WTC11 (cell line): ENCODE measurements around the gene DAG1. TPM values are rescaled to one million over a fixed set of nuclear protein-coding genes. Genes with fewer than 3 reads are reported as not detected.

Experiments
- ATAC-seq: fragments of 200-7000 bp; cut with Tn5 transposase; 2 replicates; pipeline ENCODE4 v1.10.0; 2021; ENCODE audit warnings: mild to moderate bottlenecking, moderate library complexity
- CTCF ChIA-PET: fragments of 300-600 bp; sonication (Branson Sonifier 250); formaldehyde crosslinking; loops from one replicate; lab custom pipeline; 2021; ENCODE audit warnings: antibody characterized with exemption; lab: Charles Lee
- POLR2A ChIA-PET: fragments of 350-600 bp; sonication (Branson Sonifier 250); formaldehyde crosslinking; loops from one replicate; lab custom pipeline; 2021; ENCODE audit warnings: antibody characterized with exemption; lab: Charles Lee
- DNase-seq: peaks from one replicate; pipeline ENCODE4 v3.0.0; 2021; ENCODE audit warnings: low spot score
- H3K27ac Mint-ChIP-seq: 2 replicates; pipeline ENCODE4 v1.8.0; 2021; ENCODE audit warnings: mixed read lengths
- H3K27me3 Mint-ChIP-seq: 2 replicates; pipeline ENCODE4 v1.8.0; 2021; ENCODE audit warnings: low read depth, mild to moderate bottlenecking, moderate library complexity, mixed read lengths
- H3K36me3 Mint-ChIP-seq: 2 replicates; pipeline ENCODE4 v1.8.0; 2021; ENCODE audit warnings: mixed read lengths
- H3K4me1 Mint-ChIP-seq: 2 replicates; pipeline ENCODE4 v1.8.0; 2022; ENCODE audit warnings: mixed read lengths
- H3K4me3 Mint-ChIP-seq: 2 replicates; pipeline ENCODE4 v1.8.0; 2021; ENCODE audit warnings: mild to moderate bottlenecking, moderate library complexity, mixed read lengths
- H3K9me3 Mint-ChIP-seq: 2 replicates; pipeline ENCODE4 v1.8.0; 2021; ENCODE audit warnings: mixed read lengths
- ATF3 ChIP-seq: sonication (generic); formaldehyde crosslinking; conservative IDR thresholded peaks from 2 replicates; pipeline ENCODE4 v1.8.1; 2022; ENCODE audit warnings: mild to moderate bottlenecking, missing genetic modification reagents
- CBFB ChIP-seq: sonication (generic); formaldehyde crosslinking; IDR thresholded peaks from 2 replicates; pipeline ENCODE4 v1.8.1; 2022; ENCODE audit warnings: mild to moderate bottlenecking, low read depth, missing genetic modification reagents
- CREM ChIP-seq: sonication (generic); formaldehyde crosslinking; IDR thresholded peaks from 2 replicates; pipeline ENCODE4 v1.8.1; 2022; ENCODE audit warnings: mild to moderate bottlenecking, missing genetic modification reagents, moderate library complexity
- EMX1 ChIP-seq: fragments of 250-450 bp; sonication (Bioruptor Pico); IDR thresholded peaks from 2 replicates; pipeline ENCODE4 v1.8.0; 2021; ENCODE audit warnings: mild to moderate bottlenecking
- ETV6 ChIP-seq: sonication (generic); formaldehyde crosslinking; IDR thresholded peaks from 2 replicates; pipeline ENCODE4 v1.8.1; 2022; ENCODE audit warnings: mild to moderate bottlenecking, missing genetic modification reagents
- FOXP1 ChIP-seq: sonication (generic); formaldehyde crosslinking; IDR thresholded peaks from 2 replicates; pipeline ENCODE4 v1.8.0; 2022; ENCODE audit warnings: missing genetic modification reagents, mild to moderate bottlenecking, moderate library complexity, borderline replicate concordance
- FOXP4 ChIP-seq: sonication (generic); formaldehyde crosslinking; IDR thresholded peaks from 2 replicates; pipeline ENCODE4 v1.8.0; 2022; ENCODE audit warnings: mild to moderate bottlenecking, missing genetic modification reagents
- GABPB1 ChIP-seq: sonication (generic); formaldehyde crosslinking; IDR thresholded peaks from 2 replicates; pipeline ENCODE4 v1.8.1; 2023; ENCODE audit warnings: mild to moderate bottlenecking, missing genetic modification reagents
- HMGXB4 ChIP-seq: sonication (generic); formaldehyde crosslinking; IDR thresholded peaks from 2 replicates; pipeline ENCODE4 v1.8.1; 2023; ENCODE audit warnings: mild to moderate bottlenecking, moderate library complexity, missing genetic modification reagents
- MAX ChIP-seq: sonication (generic); formaldehyde crosslinking; IDR thresholded peaks from 2 replicates; pipeline ENCODE4 v1.8.0; 2022; ENCODE audit warnings: mild to moderate bottlenecking, missing genetic modification reagents
- NFATC4 ChIP-seq: fragments of 250-450 bp; sonication (Bioruptor Pico); IDR thresholded peaks from 2 replicates; pipeline ENCODE4 v1.9.0; 2021; ENCODE audit warnings: mild to moderate bottlenecking
- NR1H2 ChIP-seq: sonication (generic); formaldehyde crosslinking; IDR thresholded peaks from 2 replicates; pipeline ENCODE4 v1.9.0; 2021; ENCODE audit warnings: mild to moderate bottlenecking, moderate library complexity, missing genetic modification reagents
- SMAD3 ChIP-seq: sonication (generic); formaldehyde crosslinking; IDR thresholded peaks from 2 replicates; pipeline ENCODE4 v1.8.0; 2022; ENCODE audit warnings: missing genetic modification reagents, mild to moderate bottlenecking, borderline replicate concordance
- TEAD1 ChIP-seq: sonication (generic); formaldehyde crosslinking; IDR thresholded peaks from 2 replicates; pipeline ENCODE4 v1.8.0; 2022; ENCODE audit warnings: mild to moderate bottlenecking, missing genetic modification reagents
- ZNF138 ChIP-seq: sonication (generic); formaldehyde crosslinking; conservative IDR thresholded peaks from 2 replicates; pipeline ENCODE4 v1.8.1; 2022; ENCODE audit warnings: mild to moderate bottlenecking, moderate library complexity, missing genetic modification reagents
- ZNF416 ChIP-seq: fragments of 250-450 bp; sonication (Bioruptor Pico); IDR thresholded peaks from 2 replicates; pipeline ENCODE4 v1.9.0; 2021; ENCODE audit warnings: mild to moderate bottlenecking, inconsistent platforms
- ZSCAN18 ChIP-seq: fragments of 250-450 bp; sonication (Bioruptor Pico); IDR thresholded peaks from 2 replicates; pipeline ENCODE4 v2.1.2; 2022; ENCODE audit warnings: mild to moderate bottlenecking, moderate library complexity
- total RNA-seq: library from RNA; stranded (reverse); gene quantifications from 3 replicates; pipeline ENCODE4 v1.2.3, GENCODE V29; 2021
- TF ChIP-seq, protein P1 (sequence below): fragments of 250-450 bp; sonication (Bioruptor Pico); IDR thresholded peaks from 2 replicates; pipeline ENCODE4 v1.8.0; 2021; ENCODE audit warnings: mild to moderate bottlenecking
- TF ChIP-seq, protein P2 (sequence below): fragments of 200-600 bp; IDR thresholded peaks from 2 replicates; pipeline ENCODE4 v1.8.0; 2022; ENCODE audit warnings: antibody characterized with exemption
- TF ChIP-seq, protein P3 (sequence below): sonication (generic); formaldehyde crosslinking; IDR thresholded peaks from 2 replicates; pipeline ENCODE4 v1.8.0; 2022; ENCODE audit warnings: mild to moderate bottlenecking, missing genetic modification reagents
- TF ChIP-seq, protein P4 (sequence below): sonication (generic); formaldehyde crosslinking; IDR thresholded peaks from 2 replicates; pipeline ENCODE4 v1.8.1; 2022; ENCODE audit warnings: mild to moderate bottlenecking, moderate library complexity, missing genetic modification reagents

Gene DAG1
- total RNA-seq, 1 experiment from 2014 or later = 115 TPM

DNA sequence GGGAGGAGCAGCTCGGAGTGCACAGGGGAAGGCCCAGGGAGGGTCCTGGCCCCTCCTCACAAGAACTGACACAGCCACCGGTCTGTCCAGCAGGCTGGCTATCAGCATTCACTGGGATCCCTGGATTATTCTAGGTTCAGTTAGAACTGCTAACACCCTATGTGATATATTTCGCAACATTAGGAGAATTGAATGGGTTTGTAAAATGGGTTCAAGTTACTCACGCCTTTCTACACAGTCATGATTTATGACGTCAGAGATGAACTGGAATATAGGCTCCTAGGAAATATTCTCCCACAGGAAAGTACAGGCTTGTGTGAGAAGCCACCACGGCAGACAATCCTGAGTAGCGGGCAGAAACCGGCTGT, 83.2 kb downstream of the DAG1 start:
- Mint-ChIP-seq H3K4me1 (peaks cover 17% of the 10 kb centered on the region), H3K36me3 (no peaks in the 10 kb centered on the region), H3K27ac (no peak overlapping the region), H3K27me3 (peaks cover 25% of the 10 kb centered on the region), H3K9me3 (no peaks in the 10 kb centered on the region), H3K4me3 (peak overlapping the region; percentile 99)
- no peak for DNase-seq
- POLR2A ChIA-PET = interaction anchor here (0.5 to 2.3 kb wide), 2 partner anchors 13 to 119 kb away, joined by 3 to 14 read pairs; no protein-coding TSS in a partner anchor
- ATAC-seq = no peak
- TF ChIP-seq NFATC4 (CRISPR knock-in tag) (no peak), NR1H2 (CRISPR knock-in tag) (no peak), FOXP4 (CRISPR knock-in tag) (no peak), CREM (CRISPR knock-in tag) (no peak)
- TF ChIP-seq, protein P1, sequence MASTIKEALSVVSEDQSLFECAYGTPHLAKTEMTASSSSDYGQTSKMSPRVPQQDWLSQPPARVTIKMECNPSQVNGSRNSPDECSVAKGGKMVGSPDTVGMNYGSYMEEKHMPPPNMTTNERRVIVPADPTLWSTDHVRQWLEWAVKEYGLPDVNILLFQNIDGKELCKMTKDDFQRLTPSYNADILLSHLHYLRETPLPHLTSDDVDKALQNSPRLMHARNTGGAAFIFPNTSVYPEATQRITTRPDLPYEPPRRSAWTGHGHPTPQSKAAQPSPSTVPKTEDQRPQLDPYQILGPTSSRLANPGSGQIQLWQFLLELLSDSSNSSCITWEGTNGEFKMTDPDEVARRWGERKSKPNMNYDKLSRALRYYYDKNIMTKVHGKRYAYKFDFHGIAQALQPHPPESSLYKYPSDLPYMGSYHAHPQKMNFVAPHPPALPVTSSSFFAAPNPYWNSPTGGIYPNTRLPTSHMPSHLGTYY (CRISPR knock-in tag) = no peak
- TF ChIP-seq, protein P2, sequence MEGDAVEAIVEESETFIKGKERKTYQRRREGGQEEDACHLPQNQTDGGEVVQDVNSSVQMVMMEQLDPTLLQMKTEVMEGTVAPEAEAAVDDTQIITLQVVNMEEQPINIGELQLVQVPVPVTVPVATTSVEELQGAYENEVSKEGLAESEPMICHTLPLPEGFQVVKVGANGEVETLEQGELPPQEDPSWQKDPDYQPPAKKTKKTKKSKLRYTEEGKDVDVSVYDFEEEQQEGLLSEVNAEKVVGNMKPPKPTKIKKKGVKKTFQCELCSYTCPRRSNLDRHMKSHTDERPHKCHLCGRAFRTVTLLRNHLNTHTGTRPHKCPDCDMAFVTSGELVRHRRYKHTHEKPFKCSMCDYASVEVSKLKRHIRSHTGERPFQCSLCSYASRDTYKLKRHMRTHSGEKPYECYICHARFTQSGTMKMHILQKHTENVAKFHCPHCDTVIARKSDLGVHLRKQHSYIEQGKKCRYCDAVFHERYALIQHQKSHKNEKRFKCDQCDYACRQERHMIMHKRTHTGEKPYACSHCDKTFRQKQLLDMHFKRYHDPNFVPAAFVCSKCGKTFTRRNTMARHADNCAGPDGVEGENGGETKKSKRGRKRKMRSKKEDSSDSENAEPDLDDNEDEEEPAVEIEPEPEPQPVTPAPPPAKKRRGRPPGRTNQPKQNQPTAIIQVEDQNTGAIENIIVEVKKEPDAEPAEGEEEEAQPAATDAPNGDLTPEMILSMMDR = no peak
- CTCF ChIA-PET = interaction anchor here (1.1 to 5.3 kb wide), 5 partner anchors 13 to 118 kb away, joined by 3 to 70 read pairs (median 7); no protein-coding TSS in a partner anchor

DNA sequence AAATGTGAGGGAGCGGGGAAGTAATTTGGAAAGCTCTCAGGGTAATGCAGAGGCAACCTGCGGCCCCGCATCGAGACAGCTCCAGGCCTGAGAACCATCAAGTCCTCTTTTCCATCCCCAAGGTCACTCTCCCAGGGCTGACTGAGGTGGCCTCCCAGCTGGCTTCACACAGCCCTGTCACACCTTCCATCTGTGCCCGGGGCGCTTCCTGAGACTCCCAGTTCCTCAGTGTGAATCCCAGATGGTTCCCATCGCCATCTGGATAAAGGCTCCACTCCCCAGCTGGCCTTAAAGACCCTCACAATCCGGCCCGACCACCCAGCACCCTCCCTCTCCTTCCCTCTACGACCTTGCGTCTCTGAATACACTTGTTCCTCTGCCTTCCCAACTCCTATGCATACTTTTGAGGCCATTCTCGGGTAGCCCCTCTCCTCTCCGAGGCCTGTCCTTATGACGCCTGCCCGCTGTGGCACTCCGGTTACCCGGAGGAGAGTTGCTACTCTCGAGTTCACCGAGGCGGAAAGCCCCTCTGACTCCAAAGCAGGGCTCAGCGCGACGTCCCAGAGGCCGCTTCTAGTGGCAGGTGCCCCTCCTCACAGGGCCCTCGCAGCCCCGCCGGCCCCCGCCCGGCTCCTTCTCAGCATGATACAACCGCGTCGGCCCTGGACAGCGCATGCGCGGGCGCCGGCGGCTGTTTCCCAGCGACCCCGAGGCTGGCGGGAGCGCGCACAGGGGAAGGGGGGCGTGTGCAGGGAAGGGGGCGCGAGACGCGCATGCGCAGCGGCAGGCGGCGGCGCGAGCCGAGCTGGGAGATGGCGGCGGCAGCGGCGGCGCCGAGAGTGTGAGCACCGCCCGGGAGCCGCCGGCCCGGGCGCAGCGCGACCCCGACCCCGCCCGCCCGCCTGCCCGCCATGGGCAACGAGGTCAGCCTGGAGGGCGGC, 83.9 kb downstream of the DAG1 start, which contains the start of gene BSN:
Gene BSN (plus strand): TSS at position 786 of the 941 bp plus-strand sequence. CDS start 126 bp downstream, at position 912.
- ChIA-PET CTCF (interaction anchor here (0.7 to 5.3 kb wide), 9 partner anchors 10 to 547 kb away, joined by 3 to 70 read pairs (median 6); partner anchors contain the start of gene WDR6), POLR2A (interaction anchor here (1.2 to 2.3 kb wide), 2 partner anchors 14 to 214 kb away, joined by 3 to 14 read pairs; partner anchors contain the start of gene USP4)
- Mint-ChIP-seq H3K4me1 (peaks cover 17% of the 10 kb centered on the region), H3K27ac (peak within 1 kb of the TSS; percentile 97), H3K36me3 (no peaks in the 10 kb centered on the region), H3K9me3 (no peaks in the 10 kb centered on the region), H3K27me3 (peaks cover 25% of the 10 kb centered on the region), H3K4me3 (peak within 1 kb of the TSS; percentile 99)
- peak; percentile 75 for ATAC-seq
- DNase-seq = peak; percentile 93
- peak; percentile 42; the same call in 1 of the 2 replicates for TF ChIP-seq ETV6 (CRISPR knock-in tag)
- TF ChIP-seq FOXP1 = peak; percentile 80; the same call in 1 of the 2 replicates
- no peak for TF ChIP-seq TEAD1 (CRISPR knock-in tag)
- TF ChIP-seq ZSCAN18 (CRISPR knock-in tag) = no peak
- 0 out of 2 replicates have a peak, but pooled peaks have one; percentile 28 for TF ChIP-seq CBFB (CRISPR knock-in tag)
- TF ChIP-seq ZNF138 (CRISPR knock-in tag) = no peak
- TF ChIP-seq SMAD3 = no peak
- TF ChIP-seq, protein P3, sequence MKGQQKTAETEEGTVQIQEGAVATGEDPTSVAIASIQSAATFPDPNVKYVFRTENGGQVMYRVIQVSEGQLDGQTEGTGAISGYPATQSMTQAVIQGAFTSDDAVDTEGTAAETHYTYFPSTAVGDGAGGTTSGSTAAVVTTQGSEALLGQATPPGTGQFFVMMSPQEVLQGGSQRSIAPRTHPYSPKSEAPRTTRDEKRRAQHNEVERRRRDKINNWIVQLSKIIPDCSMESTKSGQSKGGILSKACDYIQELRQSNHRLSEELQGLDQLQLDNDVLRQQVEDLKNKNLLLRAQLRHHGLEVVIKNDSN (CRISPR knock-in tag) = peak; percentile 34; the same call in 1 of the 2 replicates
- no peak for TF ChIP-seq ZNF416 (CRISPR knock-in tag)
- TF ChIP-seq EMX1 (CRISPR knock-in tag) = no peak
- TF ChIP-seq HMGXB4 (CRISPR knock-in tag) = peak; percentile 8; the same call in 1 of the 2 replicates
- TF ChIP-seq MAX (CRISPR knock-in tag) = peak; percentile 72
- TF ChIP-seq ATF3 (CRISPR knock-in tag) = no peak
- TF ChIP-seq, protein P4, sequence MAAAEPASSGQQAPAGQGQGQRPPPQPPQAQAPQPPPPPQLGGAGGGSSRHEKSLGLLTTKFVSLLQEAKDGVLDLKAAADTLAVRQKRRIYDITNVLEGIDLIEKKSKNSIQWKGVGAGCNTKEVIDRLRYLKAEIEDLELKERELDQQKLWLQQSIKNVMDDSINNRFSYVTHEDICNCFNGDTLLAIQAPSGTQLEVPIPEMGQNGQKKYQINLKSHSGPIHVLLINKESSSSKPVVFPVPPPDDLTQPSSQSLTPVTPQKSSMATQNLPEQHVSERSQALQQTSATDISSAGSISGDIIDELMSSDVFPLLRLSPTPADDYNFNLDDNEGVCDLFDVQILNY (CRISPR knock-in tag) = 0 out of 2 replicates have a peak, but pooled peaks have one; percentile 35
- no peak for TF ChIP-seq GABPB1 (CRISPR knock-in tag)
